NCI-H524 (cell line): ENCODE measurements around the gene UXS1.

Source experiments
- DNase-seq, 2 experiments: peaks; one replicate each; lab custom pipeline; 2025; lab: John Stamatoyannopoulos, UW

The UXS1 gene

GRCh38 chr2:106109675-106110424 is 84.3 kb downstream of the UXS1 start:
- no peak for DNase-seq

- DNase-seq = no peak
Observed at GRCh38 chr2:106108791-106109190, 85.3 kb downstream of the UXS1 start.

GRCh38 chr2:106108351-106108750 is 85.8 kb downstream of the UXS1 start:
- DNase-seq = no peak

- DNase-seq = no peak
Observed at GRCh38 chr2:106107509-106108131, 86.5 kb downstream of the UXS1 start.

GRCh38 chr2:106106622-106107508 is 87.2 kb downstream of the UXS1 start:
- no peak for DNase-seq

GRCh38 chr2:106105151-106105922 is 88.8 kb downstream of the UXS1 start:
- DNase-seq = peak in 1 of 2 experiments; percentile 7

- DNase-seq = peak in 1 of 2 experiments; percentile 59
Observed at GRCh38 chr2:106104332-106105062, 89.6 kb downstream of the UXS1 start.

- DNase-seq = no peak
Observed at GRCh38 chr2:106099691-106100090, 94.4 kb downstream of the UXS1 start.

GRCh38 chr2:106098664-106099063 is 95.4 kb downstream of the UXS1 start:
- no peak for DNase-seq

- DNase-seq = peak in 1 of 2 experiments; percentile 27
Observed at GRCh38 chr2:106098081-106098480, 96.0 kb downstream of the UXS1 start.

GRCh38 chr2:106097038-106098000 is 96.8 kb downstream of the UXS1 start:
- no peak for DNase-seq

GRCh38 chr2:106096299-106097037 is 97.6 kb downstream of the UXS1 start:
- DNase-seq = no peak

- DNase-seq = no peak
Observed at GRCh38 chr2:106095478-106096298, 98.4 kb downstream of the UXS1 start.

GRCh38 chr2:106094131-106094841 is 99.8 kb downstream of the UXS1 start:
- DNase-seq = no peak

- no peak for DNase-seq
Observed at GRCh38 chr2:106090916-106091618, 103.0 kb downstream of the UXS1 start.

- no peak for DNase-seq
Observed at GRCh38 chr2:106089611-106090010, 104.5 kb downstream of the UXS1 start.
